ENCODE data around the gene PCNX4.
"Not testable (repeated sequence)": the region's sequence is repeated elsewhere in the genome, so short reads cannot be mapped to it uniquely, and the experiment has no call there.

PCNX4 gene

GRCh38 chr14:60091550-60092525 lies at the start of gene PCNX4:
TSS of gene PCNX4 (plus strand) at chr14:60091923. CDS start at chr14:60107639, 15,716 bp downstream.
- peak; percentile 77 to 80 for DNase-seq (ENCODE audit: low read depth in 2 of 2)

GRCh38 chr14:60047976-60048375 lies 43.7 kb upstream of the PCNX4 start:
- not testable (repeated sequence) for DNase-seq (ENCODE audit: low read depth in 2 of 2)

GRCh38 chr14:60051721-60052221 lies 40.0 kb upstream of the PCNX4 start:
- no peak for DNase-seq (ENCODE audit: low read depth in 2 of 2)

GRCh38 chr14:60058087-60058486 lies 33.6 kb upstream of the PCNX4 start:
- no peak for DNase-seq (ENCODE audit: low read depth in 2 of 2)

- no peak for DNase-seq (ENCODE audit: low read depth in 2 of 2)
Measured at GRCh38 chr14:60061371-60061770, 30.4 kb upstream of the PCNX4 start.

GRCh38 chr14:60064491-60065072 lies 27.1 kb upstream of the PCNX4 start:
- DNase-seq (ENCODE audit: low read depth in 2 of 2): no peak

- no peak for DNase-seq (ENCODE audit: low read depth in 2 of 2)
Measured at GRCh38 chr14:60067882-60068281, 23.8 kb upstream of the PCNX4 start.

- no peak for DNase-seq (ENCODE audit: low read depth in 2 of 2)
Measured at GRCh38 chr14:60079723-60080122, 12.0 kb upstream of the PCNX4 start.

- DNase-seq (ENCODE audit: low read depth in 2 of 2): no peak
Measured at GRCh38 chr14:60085085-60085484, 6.6 kb upstream of the PCNX4 start.

- DNase-seq (ENCODE audit: low read depth in 2 of 2): no peak
Measured at GRCh38 chr14:60085693-60086092, 6.0 kb upstream of the PCNX4 start.

- no peak for DNase-seq (ENCODE audit: low read depth in 2 of 2)
Measured at GRCh38 chr14:60087668-60088067, 4.1 kb upstream of the PCNX4 start.

GRCh38 chr14:60089221-60089620 lies 2.5 kb upstream of the PCNX4 start:
- DNase-seq (ENCODE audit: low read depth in 2 of 2): no peak

- DNase-seq (ENCODE audit: low read depth in 2 of 2): no peak
Measured at GRCh38 chr14:60090864-60091519, 731 bp upstream of the PCNX4 start.

GRCh38 chr14:60092526-60092920 lies 800 bp downstream of the PCNX4 start:
- no peak for DNase-seq (ENCODE audit: low read depth in 2 of 2)

GRCh38 chr14:60093080-60093479 lies 1.4 kb downstream of the PCNX4 start:
- DNase-seq (ENCODE audit: low read depth in 2 of 2): no peak

- no peak for DNase-seq (ENCODE audit: low read depth in 2 of 2)
Measured at GRCh38 chr14:60093606-60094005, 1.9 kb downstream of the PCNX4 start.

GRCh38 chr14:60094306-60094897 lies 2.7 kb downstream of the PCNX4 start:
- no peak for DNase-seq (ENCODE audit: low read depth in 2 of 2)

GRCh38 chr14:60095231-60095630 lies 3.5 kb downstream of the PCNX4 start:
- DNase-seq (ENCODE audit: low read depth in 2 of 2): no peak

- no peak for DNase-seq (ENCODE audit: low read depth in 2 of 2)
Measured at GRCh38 chr14:60095781-60096450, 4.2 kb downstream of the PCNX4 start.

- no peak for DNase-seq (ENCODE audit: low read depth in 2 of 2)
Measured at GRCh38 chr14:60097974-60098373, 6.3 kb downstream of the PCNX4 start.

GRCh38 chr14:60099855-60100254 lies 8.1 kb downstream of the PCNX4 start:
- DNase-seq (ENCODE audit: low read depth in 2 of 2): not testable (repeated sequence)

All from stimulated activated CD4-positive, alpha-beta T cell treated with anti-CD3 and anti-CD28 coated beads, Interleukin-1b, Interleukin-23, amount 100 ng/mL, for 1 hour (primary cell).